WTC11 (cell line): ENCODE results near the gene PRKD1. TPM values are rescaled to one million over a fixed set of nuclear protein-coding genes. Genes with fewer than 3 reads are reported as not detected.

Experiments used
- ATAC-seq: fragments of 200-7000 bp; cut with Tn5 transposase; 2 replicates; pipeline ENCODE4 v1.10.0; 2021; ENCODE audit warnings: mild to moderate bottlenecking, moderate library complexity
- CTCF ChIA-PET: fragments of 300-600 bp; sonication (Branson Sonifier 250); formaldehyde crosslinking; loops from one replicate; lab custom pipeline; 2021; ENCODE audit warnings: antibody characterized with exemption; lab: Charles Lee
- POLR2A ChIA-PET: fragments of 350-600 bp; sonication (Branson Sonifier 250); formaldehyde crosslinking; loops from one replicate; lab custom pipeline; 2021; ENCODE audit warnings: antibody characterized with exemption; lab: Charles Lee
- DNase-seq: peaks from one replicate; pipeline ENCODE4 v3.0.0; 2021; ENCODE audit warnings: low spot score
- H3K27ac Mint-ChIP-seq: 2 replicates; pipeline ENCODE4 v1.8.0; 2021; ENCODE audit warnings: mixed read lengths
- H3K27me3 Mint-ChIP-seq: 2 replicates; pipeline ENCODE4 v1.8.0; 2021; ENCODE audit warnings: low read depth, mild to moderate bottlenecking, moderate library complexity, mixed read lengths
- H3K36me3 Mint-ChIP-seq: 2 replicates; pipeline ENCODE4 v1.8.0; 2021; ENCODE audit warnings: mixed read lengths
- H3K4me1 Mint-ChIP-seq: 2 replicates; pipeline ENCODE4 v1.8.0; 2022; ENCODE audit warnings: mixed read lengths
- H3K4me3 Mint-ChIP-seq: 2 replicates; pipeline ENCODE4 v1.8.0; 2021; ENCODE audit warnings: mild to moderate bottlenecking, moderate library complexity, mixed read lengths
- H3K9me3 Mint-ChIP-seq: 2 replicates; pipeline ENCODE4 v1.8.0; 2021; ENCODE audit warnings: mixed read lengths
- EMX1 ChIP-seq: fragments of 250-450 bp; sonication (Bioruptor Pico); IDR thresholded peaks from 2 replicates; pipeline ENCODE4 v1.8.0; 2021; ENCODE audit warnings: mild to moderate bottlenecking
- GRHL2 ChIP-seq: fragments of 250-450 bp; sonication (Bioruptor Pico); IDR thresholded peaks from 2 replicates; pipeline ENCODE4 v1.8.0; 2022; ENCODE audit warnings: mild to moderate bottlenecking, moderate library complexity; ENCODE audit not compliant: insufficient replicate concordance, severe bottlenecking
- HMGA2 ChIP-seq: fragments of 250-450 bp; sonication (Bioruptor Pico); IDR thresholded peaks from 2 replicates; pipeline ENCODE4 v1.4.0; 2021; ENCODE audit warnings: mild to moderate bottlenecking, moderate library complexity
- JUN ChIP-seq: sonication (generic); formaldehyde crosslinking; IDR thresholded peaks from 2 replicates; pipeline ENCODE4 v1.8.0; 2023; ENCODE audit warnings: mild to moderate bottlenecking, missing genetic modification reagents
- MXD4 ChIP-seq: fragments of 250-450 bp; sonication (Bioruptor Pico); IDR thresholded peaks from 2 replicates; pipeline ENCODE4 v1.8.0; 2021; ENCODE audit warnings: mild to moderate bottlenecking, moderate library complexity, borderline replicate concordance
- MYBL2 ChIP-seq: sonication (generic); formaldehyde crosslinking; IDR thresholded peaks from 2 replicates; pipeline ENCODE4 v1.8.1; 2023; ENCODE audit warnings: mild to moderate bottlenecking, moderate library complexity, missing genetic modification reagents
- NR1H2 ChIP-seq: sonication (generic); formaldehyde crosslinking; IDR thresholded peaks from 2 replicates; pipeline ENCODE4 v1.9.0; 2021; ENCODE audit warnings: mild to moderate bottlenecking, moderate library complexity, missing genetic modification reagents
- OVOL2 ChIP-seq: fragments of 250-450 bp; sonication (Bioruptor Pico); IDR thresholded peaks from 2 replicates; pipeline ENCODE4 v1.9.0; 2021; ENCODE audit warnings: mild to moderate bottlenecking, borderline replicate concordance
- ZBTB21 ChIP-seq: sonication (generic); formaldehyde crosslinking; IDR thresholded peaks from 2 replicates; pipeline ENCODE4 v1.8.1; 2023; ENCODE audit warnings: mild to moderate bottlenecking, missing genetic modification reagents, borderline replicate concordance
- ZNF219 ChIP-seq: sonication (generic); formaldehyde crosslinking; IDR thresholded peaks from 2 replicates; pipeline ENCODE4 v1.8.0; 2023; ENCODE audit warnings: missing genetic modification reagents, mild to moderate bottlenecking, borderline replicate concordance
- ZNF317 ChIP-seq: sonication (generic); formaldehyde crosslinking; IDR thresholded peaks from 2 replicates; pipeline ENCODE4 v1.8.1; 2023; ENCODE audit warnings: low read depth, mild to moderate bottlenecking, moderate library complexity, missing genetic modification reagents, borderline replicate concordance
- ZNF416 ChIP-seq: fragments of 250-450 bp; sonication (Bioruptor Pico); IDR thresholded peaks from 2 replicates; pipeline ENCODE4 v1.9.0; 2021; ENCODE audit warnings: mild to moderate bottlenecking, inconsistent platforms
- ZNF671 ChIP-seq: fragments of 250-450 bp; sonication (Bioruptor Pico); IDR thresholded peaks from 2 replicates; pipeline ENCODE4 v1.8.0; 2021; ENCODE audit warnings: mild to moderate bottlenecking
- total RNA-seq: library from RNA; stranded (reverse); gene quantifications from 3 replicates; pipeline ENCODE4 v1.2.3, GENCODE V29; 2021
- TF ChIP-seq, protein P1 (sequence below): fragments of 250-450 bp; sonication (Bioruptor Pico); conservative IDR thresholded peaks from 2 replicates; pipeline ENCODE4 v1.9.0; 2021; ENCODE audit warnings: mild to moderate bottlenecking
- TF ChIP-seq, protein P2 (sequence below): sonication (generic); formaldehyde crosslinking; IDR thresholded peaks from 2 replicates; pipeline ENCODE4 v1.8.0; 2022; ENCODE audit warnings: mild to moderate bottlenecking, missing genetic modification reagents
- TF ChIP-seq, protein P3 (sequence below): sonication (generic); formaldehyde crosslinking; IDR thresholded peaks from 2 replicates; pipeline ENCODE4 v1.8.1; 2023; ENCODE audit warnings: mild to moderate bottlenecking, missing genetic modification reagents
- TF ChIP-seq, protein P4 (sequence below): fragments of 250-450 bp; sonication (Bioruptor Pico); IDR thresholded peaks from 2 replicates; pipeline ENCODE4 v1.9.0; 2021; ENCODE audit warnings: mild to moderate bottlenecking
- TF ChIP-seq, protein P5 (sequence below): sonication (generic); formaldehyde crosslinking; IDR thresholded peaks from 2 replicates; pipeline ENCODE4 v1.8.1; 2023; ENCODE audit warnings: mild to moderate bottlenecking, missing genetic modification reagents
- TF ChIP-seq, protein P6 (sequence below): sonication (generic); formaldehyde crosslinking; IDR thresholded peaks from 2 replicates; pipeline ENCODE4 v1.8.0; 2022; ENCODE audit warnings: mild to moderate bottlenecking, missing genetic modification reagents
- TF ChIP-seq, protein P7 (sequence below): sonication (generic); formaldehyde crosslinking; IDR thresholded peaks from 2 replicates; pipeline ENCODE4 v1.8.1; 2022; ENCODE audit warnings: missing genetic modification reagents, borderline replicate concordance
- TF ChIP-seq, protein P8 (sequence below): sonication (generic); formaldehyde crosslinking; IDR thresholded peaks from 2 replicates; pipeline ENCODE4 v1.8.0; 2022; ENCODE audit warnings: mild to moderate bottlenecking, missing genetic modification reagents

The PRKD1 gene
- total RNA-seq, 1 experiment from 2014 or later, result 7.6 TPM

DNA sequence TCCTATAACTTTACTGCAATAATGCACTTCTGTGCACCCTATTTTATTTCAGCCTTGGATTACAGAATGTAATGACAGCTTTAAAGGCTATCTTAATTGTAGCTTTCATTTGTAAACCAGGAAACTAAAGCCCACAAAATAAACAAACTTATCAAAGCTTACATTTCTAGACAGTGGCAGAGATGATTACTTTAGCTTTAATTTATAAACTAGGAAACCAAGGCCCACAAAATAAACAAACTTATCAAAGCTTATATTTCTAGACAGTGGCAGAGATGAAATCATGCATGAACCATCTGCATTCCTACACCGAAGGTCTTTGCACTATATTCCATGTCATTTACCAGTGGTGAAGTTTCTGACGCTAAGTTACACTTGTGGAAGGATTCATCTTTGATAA, 74.4 kb downstream of the PRKD1 start:
- H3K27ac Mint-ChIP-seq, result no peak overlapping the region
- ChIA-PET CTCF (no interaction called here), POLR2A (no interaction called here)
- no peak for TF ChIP-seq JUN (CRISPR knock-in tag)
- no peak for TF ChIP-seq ZNF416
- TF ChIP-seq EMX1, result no peak
- TF ChIP-seq MYBL2 (CRISPR knock-in tag), result no peak
- no peak for TF ChIP-seq ZNF671 (CRISPR knock-in tag)
- TF ChIP-seq ZNF219 (CRISPR knock-in tag), result no peak
- DNase-seq (no peak), ATAC-seq (no peak)
- peaks cover 3% of the 10 kb centered on the region for H3K4me1 Mint-ChIP-seq
- H3K36me3 Mint-ChIP-seq, result peaks cover 40% of the 10 kb centered on the region
- H3K27me3 Mint-ChIP-seq, result no peaks in the 10 kb centered on the region; the same call in 1 of the 2 replicates
- H3K4me3 Mint-ChIP-seq, result no peak overlapping the region
- H3K9me3 Mint-ChIP-seq, result peaks cover 59% of the 10 kb centered on the region

DNA sequence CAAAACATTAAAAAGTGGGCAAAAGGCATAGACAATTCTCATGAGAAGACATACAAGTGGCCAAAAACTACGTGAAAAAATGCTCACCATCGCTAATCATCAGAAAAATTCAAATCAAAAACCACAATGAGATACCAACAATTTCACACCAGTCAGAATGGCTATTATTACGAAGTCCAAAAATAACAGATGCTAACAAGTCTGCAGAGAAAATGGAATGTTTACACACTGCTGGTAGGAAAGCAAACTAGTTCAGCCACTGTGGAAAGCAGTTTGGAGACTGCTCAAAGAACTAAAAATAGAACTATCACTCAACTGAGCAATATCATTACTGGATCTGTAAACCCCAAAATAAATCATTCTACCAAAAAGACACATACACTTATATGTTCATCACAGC, 76.2 kb downstream of the PRKD1 start:
- no peaks in the 10 kb centered on the region for H3K4me1 Mint-ChIP-seq
- TF ChIP-seq, protein P1, sequence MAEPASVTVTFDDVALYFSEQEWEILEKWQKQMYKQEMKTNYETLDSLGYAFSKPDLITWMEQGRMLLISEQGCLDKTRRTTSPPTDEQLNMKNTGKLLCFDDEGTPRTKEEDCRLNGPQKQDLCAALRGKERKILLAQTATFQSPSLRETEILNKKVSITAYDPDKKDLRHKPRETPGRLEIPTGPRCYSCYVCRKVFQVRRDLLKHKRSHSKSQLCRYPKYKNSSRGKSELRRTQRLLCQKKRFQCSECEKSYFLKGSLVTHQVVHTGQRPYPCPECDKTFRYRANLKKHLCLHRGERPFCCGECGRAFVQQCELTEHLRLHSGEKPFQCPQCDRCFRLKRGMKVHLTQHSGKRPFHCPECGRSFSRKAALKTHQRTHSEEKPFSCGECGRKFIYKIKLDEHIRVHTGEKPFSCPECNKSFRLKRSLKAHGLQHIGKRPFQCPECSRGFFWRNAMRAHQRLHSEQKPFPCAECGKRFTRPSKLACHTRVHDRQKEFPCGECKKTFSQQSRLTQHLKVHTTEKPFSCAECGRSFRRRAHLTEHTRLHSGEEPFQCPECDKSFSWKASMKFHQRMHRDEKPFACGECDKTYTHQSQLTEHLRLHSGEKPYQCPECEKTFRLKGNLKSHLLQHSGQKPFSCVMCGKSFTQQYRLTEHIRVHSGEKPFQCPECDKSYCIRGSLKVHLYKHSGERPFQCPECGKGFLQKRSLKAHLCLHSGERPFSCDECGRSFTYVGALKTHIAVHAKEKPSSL (CRISPR knock-in tag), result no peak
- TF ChIP-seq, protein P2, sequence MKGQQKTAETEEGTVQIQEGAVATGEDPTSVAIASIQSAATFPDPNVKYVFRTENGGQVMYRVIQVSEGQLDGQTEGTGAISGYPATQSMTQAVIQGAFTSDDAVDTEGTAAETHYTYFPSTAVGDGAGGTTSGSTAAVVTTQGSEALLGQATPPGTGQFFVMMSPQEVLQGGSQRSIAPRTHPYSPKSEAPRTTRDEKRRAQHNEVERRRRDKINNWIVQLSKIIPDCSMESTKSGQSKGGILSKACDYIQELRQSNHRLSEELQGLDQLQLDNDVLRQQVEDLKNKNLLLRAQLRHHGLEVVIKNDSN (CRISPR knock-in tag), result no peak
- TF ChIP-seq, protein P3, sequence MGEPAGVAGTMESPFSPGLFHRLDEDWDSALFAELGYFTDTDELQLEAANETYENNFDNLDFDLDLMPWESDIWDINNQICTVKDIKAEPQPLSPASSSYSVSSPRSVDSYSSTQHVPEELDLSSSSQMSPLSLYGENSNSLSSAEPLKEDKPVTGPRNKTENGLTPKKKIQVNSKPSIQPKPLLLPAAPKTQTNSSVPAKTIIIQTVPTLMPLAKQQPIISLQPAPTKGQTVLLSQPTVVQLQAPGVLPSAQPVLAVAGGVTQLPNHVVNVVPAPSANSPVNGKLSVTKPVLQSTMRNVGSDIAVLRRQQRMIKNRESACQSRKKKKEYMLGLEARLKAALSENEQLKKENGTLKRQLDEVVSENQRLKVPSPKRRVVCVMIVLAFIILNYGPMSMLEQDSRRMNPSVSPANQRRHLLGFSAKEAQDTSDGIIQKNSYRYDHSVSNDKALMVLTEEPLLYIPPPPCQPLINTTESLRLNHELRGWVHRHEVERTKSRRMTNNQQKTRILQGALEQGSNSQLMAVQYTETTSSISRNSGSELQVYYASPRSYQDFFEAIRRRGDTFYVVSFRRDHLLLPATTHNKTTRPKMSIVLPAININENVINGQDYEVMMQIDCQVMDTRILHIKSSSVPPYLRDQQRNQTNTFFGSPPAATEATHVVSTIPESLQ (CRISPR knock-in tag), result no peak
- no peak for TF ChIP-seq ZNF317 (CRISPR knock-in tag)
- TF ChIP-seq, protein P4, sequence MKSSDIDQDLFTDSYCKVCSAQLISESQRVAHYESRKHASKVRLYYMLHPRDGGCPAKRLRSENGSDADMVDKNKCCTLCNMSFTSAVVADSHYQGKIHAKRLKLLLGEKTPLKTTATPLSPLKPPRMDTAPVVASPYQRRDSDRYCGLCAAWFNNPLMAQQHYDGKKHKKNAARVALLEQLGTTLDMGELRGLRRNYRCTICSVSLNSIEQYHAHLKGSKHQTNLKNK (CRISPR knock-in tag), result no peak
- TF ChIP-seq, protein P5, sequence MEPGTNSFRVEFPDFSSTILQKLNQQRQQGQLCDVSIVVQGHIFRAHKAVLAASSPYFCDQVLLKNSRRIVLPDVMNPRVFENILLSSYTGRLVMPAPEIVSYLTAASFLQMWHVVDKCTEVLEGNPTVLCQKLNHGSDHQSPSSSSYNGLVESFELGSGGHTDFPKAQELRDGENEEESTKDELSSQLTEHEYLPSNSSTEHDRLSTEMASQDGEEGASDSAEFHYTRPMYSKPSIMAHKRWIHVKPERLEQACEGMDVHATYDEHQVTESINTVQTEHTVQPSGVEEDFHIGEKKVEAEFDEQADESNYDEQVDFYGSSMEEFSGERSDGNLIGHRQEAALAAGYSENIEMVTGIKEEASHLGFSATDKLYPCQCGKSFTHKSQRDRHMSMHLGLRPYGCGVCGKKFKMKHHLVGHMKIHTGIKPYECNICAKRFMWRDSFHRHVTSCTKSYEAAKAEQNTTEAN (CRISPR knock-in tag), result no peak
- no peak for TF ChIP-seq MXD4 (CRISPR knock-in tag)
- no peak for TF ChIP-seq NR1H2 (CRISPR knock-in tag)
- TF ChIP-seq, protein P6, sequence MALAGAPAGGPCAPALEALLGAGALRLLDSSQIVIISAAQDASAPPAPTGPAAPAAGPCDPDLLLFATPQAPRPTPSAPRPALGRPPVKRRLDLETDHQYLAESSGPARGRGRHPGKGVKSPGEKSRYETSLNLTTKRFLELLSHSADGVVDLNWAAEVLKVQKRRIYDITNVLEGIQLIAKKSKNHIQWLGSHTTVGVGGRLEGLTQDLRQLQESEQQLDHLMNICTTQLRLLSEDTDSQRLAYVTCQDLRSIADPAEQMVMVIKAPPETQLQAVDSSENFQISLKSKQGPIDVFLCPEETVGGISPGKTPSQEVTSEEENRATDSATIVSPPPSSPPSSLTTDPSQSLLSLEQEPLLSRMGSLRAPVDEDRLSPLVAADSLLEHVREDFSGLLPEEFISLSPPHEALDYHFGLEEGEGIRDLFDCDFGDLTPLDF, result no peak
- TF ChIP-seq ZNF219 (CRISPR knock-in tag), result no peak
- no peak for TF ChIP-seq JUN (CRISPR knock-in tag)
- no peak for TF ChIP-seq OVOL2 (CRISPR knock-in tag)
- no peak for TF ChIP-seq EMX1
- no peak for TF ChIP-seq HMGA2 (CRISPR knock-in tag)
- TF ChIP-seq MYBL2 (CRISPR knock-in tag), result no peak
- TF ChIP-seq ZBTB21 (CRISPR knock-in tag), result no peak
- no peak for TF ChIP-seq GRHL2 (CRISPR knock-in tag)
- TF ChIP-seq, protein P7, sequence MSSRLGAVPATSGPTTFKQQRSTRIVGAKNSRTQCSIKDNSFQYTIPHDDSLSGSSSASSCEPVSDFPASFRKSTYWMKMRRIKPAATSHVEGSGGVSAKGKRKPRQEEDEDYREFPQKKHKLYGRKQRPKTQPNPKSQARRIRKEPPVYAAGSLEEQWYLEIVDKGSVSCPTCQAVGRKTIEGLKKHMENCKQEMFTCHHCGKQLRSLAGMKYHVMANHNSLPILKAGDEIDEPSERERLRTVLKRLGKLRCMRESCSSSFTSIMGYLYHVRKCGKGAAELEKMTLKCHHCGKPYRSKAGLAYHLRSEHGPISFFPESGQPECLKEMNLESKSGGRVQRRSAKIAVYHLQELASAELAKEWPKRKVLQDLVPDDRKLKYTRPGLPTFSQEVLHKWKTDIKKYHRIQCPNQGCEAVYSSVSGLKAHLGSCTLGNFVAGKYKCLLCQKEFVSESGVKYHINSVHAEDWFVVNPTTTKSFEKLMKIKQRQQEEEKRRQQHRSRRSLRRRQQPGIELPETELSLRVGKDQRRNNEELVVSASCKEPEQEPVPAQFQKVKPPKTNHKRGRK (CRISPR knock-in tag), result no peak
- TF ChIP-seq, protein P8, sequence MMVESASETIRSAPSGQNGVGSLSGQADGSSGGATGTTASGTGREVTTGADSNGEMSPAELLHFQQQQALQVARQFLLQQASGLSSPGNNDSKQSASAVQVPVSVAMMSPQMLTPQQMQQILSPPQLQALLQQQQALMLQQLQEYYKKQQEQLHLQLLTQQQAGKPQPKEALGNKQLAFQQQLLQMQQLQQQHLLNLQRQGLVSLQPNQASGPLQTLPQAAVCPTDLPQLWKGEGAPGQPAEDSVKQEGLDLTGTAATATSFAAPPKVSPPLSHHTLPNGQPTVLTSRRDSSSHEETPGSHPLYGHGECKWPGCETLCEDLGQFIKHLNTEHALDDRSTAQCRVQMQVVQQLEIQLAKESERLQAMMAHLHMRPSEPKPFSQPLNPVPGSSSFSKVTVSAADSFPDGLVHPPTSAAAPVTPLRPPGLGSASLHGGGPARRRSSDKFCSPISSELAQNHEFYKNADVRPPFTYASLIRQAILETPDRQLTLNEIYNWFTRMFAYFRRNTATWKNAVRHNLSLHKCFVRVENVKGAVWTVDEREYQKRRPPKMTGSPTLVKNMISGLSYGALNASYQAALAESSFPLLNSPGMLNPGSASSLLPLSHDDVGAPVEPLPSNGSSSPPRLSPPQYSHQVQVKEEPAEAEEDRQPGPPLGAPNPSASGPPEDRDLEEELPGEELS (CRISPR knock-in tag), result no peak
- CTCF ChIA-PET, result no interaction called here
- peaks cover 51% of the 10 kb centered on the region for H3K9me3 Mint-ChIP-seq
- ATAC-seq (no peak), DNase-seq (no peak)
- no peaks in the 10 kb centered on the region; the same call in 1 of the 2 replicates for H3K27me3 Mint-ChIP-seq
- H3K36me3 Mint-ChIP-seq, result peaks cover 40% of the 10 kb centered on the region
- no peak overlapping the region for H3K4me3 Mint-ChIP-seq
- no peak overlapping the region for H3K27ac Mint-ChIP-seq
- POLR2A ChIA-PET, result no interaction called here
